Mucosa of rectum (tissue), 2 donors: Measurements from ENCODE around the gene CUX1.
A peak's percentile ranks its signal among the peaks of the same experiment; 100 is the strongest.
"Not testable (repeated sequence)": the region's sequence is repeated elsewhere in the genome, so short reads cannot be mapped to it uniquely, and the experiment has no call there.

ENCODE experiments used
- H3K27ac ChIP-seq, 2 donors: one replicate each; pipeline ENCODE4 v1.7.0; 2013; ENCODE audit warnings: inconsistent platforms in 2 of 2, low read depth in 2 of 2, low read length in 2 of 2
- H3K27me3 ChIP-seq, 2 donors: one replicate each; pipeline ENCODE4 v1.7.0; 2013; ENCODE audit warnings: low read length in 2 of 2; ENCODE audit not compliant: control insufficient read depth in 2 of 2, insufficient read depth in 2 of 2
- H3K36me3 ChIP-seq, 2 donors: one replicate each; pipeline ENCODE4 v1.7.0; 2013; ENCODE audit warnings: low read length in 2 of 2; ENCODE audit not compliant: control insufficient read depth in 2 of 2, insufficient read depth in 2 of 2
- H3K4me1 ChIP-seq, 2 donors: one replicate each; pipeline ENCODE4 v1.7.0; 2013; ENCODE audit warnings: low read length in 2 of 2, mild to moderate bottlenecking in 1 of 2; ENCODE audit not compliant: control insufficient read depth in 2 of 2, insufficient read depth in 2 of 2
- H3K4me3 ChIP-seq, 2 donors: one replicate each; pipeline ENCODE4 v1.7.0; 2013; ENCODE audit warnings: low read length in 2 of 2
- H3K9ac ChIP-seq, 2 donors: one replicate each; pipeline ENCODE4 v1.7.0; 2013; ENCODE audit warnings: low read length in 2 of 2, low read depth in 1 of 2, mild to moderate bottlenecking in 1 of 2
- H3K9me3 ChIP-seq, 2 donors: one replicate each; pipeline ENCODE4 v1.7.0; 2013; ENCODE audit warnings: low read length in 2 of 2; ENCODE audit not compliant: control insufficient read depth in 2 of 2
- donor health status: healthy.
- donor health status: Normal muscosa, but diverticular disease.

Gene CUX1

DNA sequence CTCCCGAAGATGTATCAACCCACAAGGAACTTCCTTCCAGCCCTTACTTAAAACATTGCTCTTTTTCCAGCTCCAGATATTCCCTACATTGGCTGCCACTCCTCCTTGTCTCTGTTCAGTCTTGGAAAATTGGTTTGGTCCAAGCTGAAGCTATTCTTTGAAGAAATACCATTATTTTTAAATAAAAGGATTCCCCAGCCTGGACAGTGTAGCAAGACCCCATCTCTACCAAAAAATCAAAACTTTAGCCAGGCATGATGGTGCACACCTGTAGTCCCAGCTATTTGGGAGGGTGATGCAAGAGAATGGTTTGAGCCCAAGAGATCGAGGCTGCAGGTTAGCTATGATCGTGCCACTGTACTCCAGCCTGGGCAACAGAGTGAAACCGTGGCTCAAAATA, 159.8 kb downstream of the CUX1 start:
- Histone ChIP-seq H3K36me3 (peaks cover 0 to 3% of the 10 kb centered on the region in 2 donors), H3K9me3 (no peaks in the 10 kb centered on the region)

DNA sequence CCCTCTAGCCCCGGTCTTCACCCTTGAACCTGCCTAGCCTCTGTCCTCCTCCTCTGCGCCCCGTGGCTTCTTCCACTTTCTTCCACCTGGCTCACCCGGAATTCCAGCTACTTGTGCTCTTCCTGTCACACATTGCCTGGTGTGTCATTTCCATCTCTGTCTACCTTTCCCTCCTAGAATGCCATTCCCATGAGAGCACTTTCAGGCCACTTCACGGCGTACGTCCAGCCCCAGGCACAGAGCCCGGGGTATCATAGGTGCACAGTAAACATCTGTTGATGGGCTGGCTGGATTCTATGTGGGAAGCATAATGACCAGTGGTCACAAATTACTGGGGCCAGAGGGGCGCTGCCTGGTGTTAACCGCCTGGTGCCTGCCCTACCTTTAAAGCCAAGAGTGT, 161.3 kb downstream of the CUX1 start:
- no peak overlapping the region for H3K4me3 ChIP-seq
- H3K27ac ChIP-seq: no peak overlapping the region
- H3K9ac ChIP-seq: no peak overlapping the region
- no peaks in the 10 kb centered on the region for H3K27me3 ChIP-seq
- no peaks in the 10 kb centered on the region for H3K9me3 ChIP-seq
- peaks cover 7 to 11% of the 10 kb centered on the region in 2 donors for H3K4me1 ChIP-seq
- peaks cover 0 to 3% of the 10 kb centered on the region in 2 donors for H3K36me3 ChIP-seq

More for the DNA sequence above, 159.8 kb downstream of the CUX1 start:
- no peak overlapping the region for H3K9ac ChIP-seq
- H3K4me3 ChIP-seq: no peak overlapping the region
- H3K4me1 ChIP-seq: peaks cover 2 to 6% of the 10 kb centered on the region in 2 donors
- H3K27me3 ChIP-seq: no peaks in the 10 kb centered on the region
- H3K27ac ChIP-seq: no peak overlapping the region

DNA sequence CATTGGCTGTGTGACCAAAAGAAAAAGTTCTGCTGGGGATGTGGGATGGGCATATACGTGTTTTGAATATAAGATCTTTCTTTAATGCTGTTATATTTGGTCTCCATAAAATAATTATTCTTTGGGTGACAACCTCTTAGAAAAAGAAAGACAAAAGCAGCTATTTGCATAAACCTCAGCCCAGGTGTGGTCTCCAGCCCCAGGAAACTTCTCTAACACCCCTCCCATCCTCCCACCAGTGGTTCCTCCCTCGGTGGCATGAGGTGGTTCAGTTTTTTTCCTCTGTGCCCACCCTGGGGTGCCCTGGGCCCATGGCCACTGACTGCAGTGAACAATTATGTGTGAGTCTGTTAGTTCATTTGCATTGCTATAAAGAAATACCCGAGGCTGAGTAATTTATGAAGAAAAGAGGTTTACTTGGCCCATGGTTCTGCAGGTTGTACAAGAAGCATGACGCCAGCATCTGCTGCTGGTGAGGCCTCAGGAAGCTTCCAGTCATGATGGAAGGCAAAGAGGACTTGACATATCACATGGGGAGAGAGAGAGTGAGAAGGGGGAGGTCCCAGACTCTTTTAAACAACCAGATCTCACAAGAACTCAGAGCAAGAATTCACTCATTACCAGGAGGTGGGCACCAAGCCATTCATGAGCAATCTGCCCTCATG, 165.9 kb downstream of the CUX1 start:
- Histone ChIP-seq H3K27me3 (no peaks in the 10 kb centered on the region), H3K4me1 (peaks cover 10 to 17% of the 10 kb centered on the region in 2 donors), H3K4me3 (no peak overlapping the region), H3K9ac (no peak overlapping the region), H3K9me3 (no peaks in the 10 kb centered on the region), H3K27ac (peak overlapping the region; percentile 15 to 43), H3K36me3 (peaks cover 0 to 2% of the 10 kb centered on the region in 2 donors)

DNA sequence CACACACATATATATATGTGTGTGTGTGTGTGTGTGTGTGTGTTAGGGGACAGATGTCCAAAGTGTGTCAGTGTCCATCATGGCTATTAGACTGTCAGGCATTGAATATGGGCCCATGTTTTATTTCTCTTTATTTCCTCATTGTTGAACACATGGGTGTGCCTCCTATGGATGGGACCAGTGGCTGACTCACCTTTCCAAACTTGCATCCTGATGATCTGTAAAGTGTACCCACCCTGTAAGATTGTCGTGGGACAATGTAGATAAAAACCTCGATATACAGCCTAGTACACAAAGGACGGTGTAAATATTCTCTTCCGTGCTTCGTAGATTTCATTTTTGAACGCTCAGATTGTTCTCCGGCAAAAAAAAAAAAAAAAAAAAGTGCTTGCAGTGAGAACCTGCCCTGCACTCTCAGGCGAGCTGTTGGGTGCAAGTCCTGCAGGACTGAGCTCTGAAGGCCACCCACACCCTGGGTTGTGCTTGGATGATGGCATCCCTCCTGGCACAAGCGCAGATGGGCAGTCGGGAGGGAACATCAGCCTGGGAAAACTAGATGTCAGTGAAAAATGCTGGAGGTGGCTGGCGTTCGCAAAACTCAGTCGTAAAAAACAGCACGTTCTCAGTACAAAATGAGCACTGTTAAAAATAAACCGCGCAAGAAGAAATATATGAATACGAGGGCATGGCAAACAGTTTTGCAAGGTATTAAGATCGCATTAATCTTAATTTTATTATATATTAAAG, 166.9 kb downstream of the CUX1 start:
- Histone ChIP-seq H3K4me3 (no peak overlapping the region), H3K36me3 (no peaks in the 10 kb centered on the region), H3K27me3 (no peaks in the 10 kb centered on the region), H3K4me1 (peaks cover 10 to 17% of the 10 kb centered on the region in 2 donors), H3K9me3 (no peaks in the 10 kb centered on the region), H3K27ac (peak overlapping the region; percentile 52 to 70), H3K9ac (no peak overlapping the region)

DNA sequence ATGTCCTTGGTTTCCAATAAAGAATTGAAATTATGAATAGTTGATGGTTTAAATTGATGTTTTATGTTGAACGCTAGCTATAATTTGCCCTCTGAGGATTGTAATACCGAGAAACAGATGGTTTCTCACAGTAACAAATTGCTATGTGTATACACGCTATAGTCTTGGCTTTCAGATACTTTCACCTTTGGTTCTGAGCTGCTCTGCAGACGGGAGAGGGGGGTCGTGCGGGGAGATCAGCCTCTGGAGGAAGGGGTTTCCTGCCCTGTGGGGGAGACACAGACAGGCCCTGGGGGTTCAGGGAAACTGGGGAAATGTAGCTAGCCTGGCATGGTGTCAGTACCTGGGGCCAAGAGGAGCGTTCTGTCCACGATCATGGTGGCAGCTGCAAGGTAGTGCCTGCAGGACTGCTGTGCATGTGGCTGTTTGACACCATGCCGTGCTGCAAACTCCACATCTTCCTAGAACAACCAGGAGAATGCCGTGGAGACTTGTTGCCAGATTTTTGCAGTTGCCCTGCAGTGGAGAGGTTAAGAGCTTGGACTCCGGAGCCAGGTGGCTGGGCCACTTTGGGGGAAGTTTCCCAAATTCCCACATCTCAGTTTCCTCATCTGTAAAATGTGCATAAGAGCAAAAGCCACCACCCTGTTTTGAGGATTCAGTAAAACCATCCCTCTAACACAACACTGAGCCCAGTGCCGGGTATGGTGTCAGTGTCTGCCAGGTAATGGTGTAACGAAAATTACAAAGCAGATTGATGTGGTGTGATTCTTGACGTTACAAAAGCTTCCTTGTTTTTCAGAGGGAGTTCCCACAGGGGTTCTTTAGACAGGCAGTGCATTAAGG, 167.9 kb downstream of the CUX1 start:
- peaks cover 10 to 17% of the 10 kb centered on the region in 2 donors for H3K4me1 ChIP-seq
- no peak overlapping the region for H3K27ac ChIP-seq
- no peak overlapping the region for H3K4me3 ChIP-seq
- H3K9me3 ChIP-seq: no peaks in the 10 kb centered on the region
- H3K36me3 ChIP-seq: no peaks in the 10 kb centered on the region
- no peaks in the 10 kb centered on the region for H3K27me3 ChIP-seq
- no peak overlapping the region for H3K9ac ChIP-seq

DNA sequence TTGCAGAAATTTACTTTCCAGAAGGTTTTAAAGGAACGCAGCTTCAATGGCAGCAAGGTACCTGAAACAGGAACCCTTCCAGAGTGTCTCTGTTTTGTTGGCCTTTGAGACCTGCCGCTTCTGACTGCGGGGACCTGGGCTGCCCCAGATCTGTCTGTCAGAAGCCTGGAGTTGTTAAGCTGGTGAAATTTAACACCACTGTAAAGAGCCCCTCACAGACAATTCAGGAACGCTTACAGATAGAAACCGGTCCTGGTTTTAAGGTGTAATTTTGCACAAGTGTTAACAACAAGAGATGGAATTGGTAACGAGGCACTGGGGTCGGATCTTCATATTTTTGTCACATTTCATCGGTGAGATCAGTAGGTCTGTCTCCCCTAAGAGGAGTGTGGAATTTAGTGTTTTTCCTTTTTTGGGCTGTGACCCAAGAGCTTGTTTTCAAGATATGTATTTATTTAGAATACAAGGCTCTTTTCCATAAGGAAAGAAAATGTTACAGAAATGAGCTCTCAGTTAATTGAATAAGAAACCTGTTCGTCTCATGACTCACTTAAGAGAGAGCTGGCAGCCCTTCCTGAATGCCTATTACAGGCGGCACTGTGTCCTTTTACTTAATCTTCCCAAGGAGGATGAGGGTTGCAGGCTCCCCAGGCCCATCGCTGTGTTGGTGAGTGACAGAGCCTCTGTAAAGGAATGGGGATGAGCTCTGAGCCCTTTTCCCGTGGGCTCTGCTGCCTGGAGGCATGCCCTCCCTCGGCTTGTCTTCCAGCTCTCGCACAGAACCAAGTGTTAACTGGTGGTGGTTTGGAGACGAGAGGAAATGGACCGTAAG, 168.7 kb downstream of the CUX1 start:
- Histone ChIP-seq H3K9me3 (no peaks in the 10 kb centered on the region), H3K27ac (no peak overlapping the region), H3K4me1 (peaks cover 10 to 17% of the 10 kb centered on the region in 2 donors), H3K4me3 (no peak overlapping the region), H3K27me3 (no peaks in the 10 kb centered on the region), H3K36me3 (no peaks in the 10 kb centered on the region), H3K9ac (no peak overlapping the region)

DNA sequence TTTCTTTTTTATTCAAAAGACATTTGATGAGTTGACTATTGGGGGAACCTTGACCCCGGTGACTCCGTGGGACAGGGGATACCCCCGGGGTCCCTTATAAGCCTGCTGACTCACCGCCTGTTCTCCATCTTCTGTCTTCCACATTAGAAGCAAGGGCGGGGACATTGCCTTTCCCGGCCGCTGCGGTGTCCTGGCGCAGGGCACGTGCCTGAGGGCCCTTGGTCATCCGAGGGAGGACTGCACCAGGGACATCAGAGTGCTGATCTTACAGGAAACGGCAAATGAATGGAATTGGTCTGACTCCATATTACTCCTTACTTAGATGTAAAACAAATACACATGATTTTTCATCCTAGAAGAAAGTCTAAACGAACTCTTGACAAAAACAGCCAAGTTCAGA, 170.1 kb downstream of the CUX1 start:
- Histone ChIP-seq H3K36me3 (no peaks in the 10 kb centered on the region), H3K9me3 (no peaks in the 10 kb centered on the region), H3K27me3 (no peaks in the 10 kb centered on the region), H3K9ac (no peak overlapping the region), H3K4me3 (no peak overlapping the region), H3K27ac (no peak overlapping the region), H3K4me1 (peaks cover 8 to 9% of the 10 kb centered on the region in 2 donors)

DNA sequence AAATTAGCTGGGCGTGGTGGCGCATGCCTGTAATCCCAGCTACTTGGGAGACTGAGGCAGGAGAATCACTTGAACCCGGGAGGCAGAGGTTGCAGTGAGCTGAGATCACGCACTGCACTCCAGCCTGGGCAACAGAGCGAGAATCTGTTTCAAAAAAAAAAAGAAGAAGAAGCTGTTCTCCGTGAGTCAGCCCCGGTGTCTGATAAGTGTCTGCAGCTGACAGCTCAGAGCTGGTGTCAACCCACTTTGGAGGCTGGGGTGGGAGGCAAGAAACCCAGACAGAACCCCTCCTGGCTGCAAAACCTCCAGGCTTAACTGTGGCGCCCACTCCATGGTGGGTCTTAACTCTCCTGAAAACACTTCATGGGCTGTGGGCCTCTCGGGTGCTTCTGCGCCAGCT, 170.6 kb downstream of the CUX1 start:
- not testable (repeated sequence) for H3K27me3 ChIP-seq, H3K4me1 ChIP-seq, H3K27ac ChIP-seq, H3K36me3 ChIP-seq, H3K9ac ChIP-seq, H3K4me3 ChIP-seq, H3K9me3 ChIP-seq

DNA sequence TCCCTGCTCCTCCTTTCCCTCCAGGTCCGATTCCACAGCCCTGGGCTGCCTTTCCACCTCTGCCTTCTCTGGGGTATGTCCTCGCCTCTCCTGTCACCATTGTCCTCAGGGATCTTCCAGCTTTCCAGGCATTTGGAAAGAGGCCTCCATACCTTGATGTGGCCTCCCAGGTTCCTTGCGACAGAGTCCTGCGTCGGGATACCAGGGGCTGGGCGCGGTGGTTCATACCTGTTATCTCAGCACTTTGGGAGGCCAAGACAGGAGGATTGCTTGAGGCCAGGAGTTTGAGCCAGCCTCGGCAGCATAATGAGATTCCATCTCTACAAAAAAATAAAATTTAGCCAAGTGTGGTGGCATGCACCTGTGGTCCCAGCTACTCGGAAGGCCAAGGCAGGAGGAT, 171.1 kb downstream of the CUX1 start:
- H3K36me3 ChIP-seq: no peaks in the 10 kb centered on the region
- H3K9ac ChIP-seq: no peak overlapping the region
- H3K4me3 ChIP-seq: no peak overlapping the region
- H3K9me3 ChIP-seq: no peaks in the 10 kb centered on the region
- no peak overlapping the region for H3K27ac ChIP-seq
- no peaks in the 10 kb centered on the region for H3K27me3 ChIP-seq
- peaks cover 4 to 8% of the 10 kb centered on the region in 2 donors for H3K4me1 ChIP-seq
